AG04450 (cell line): ENCODE data around the gene UVSSA. TPM values are rescaled to one million over a fixed set of nuclear protein-coding genes. Genes with fewer than 3 reads are reported as not detected.

Experiments
- CTCF ChIA-PET: fragments of 300-600, 350-600 bp; formaldehyde crosslinking; extraction: SDS; loops from one replicate; lab custom pipeline; 2022; ENCODE audit warnings: antibody characterized with exemption, inconsistent platforms; lab: Charles Lee
- POLR2A ChIA-PET: fragments of 350-600 bp; formaldehyde crosslinking; extraction: SDS; loops from one replicate; lab custom pipeline; 2021; ENCODE audit warnings: antibody characterized with exemption, inconsistent platforms; lab: Yijun Ruan, JAX
- DNase-seq: peaks from one replicate; pipeline ENCODE4 v3.0.0-alpha.2; 2011; ENCODE audit warnings: low read depth, low spot score
- H3K27ac ChIP-seq: one replicate; pipeline ENCODE4 v1.5.1; 2012; ENCODE audit warnings: low read depth, low read length, control low read depth
- H3K27me3 ChIP-seq: one replicate; pipeline ENCODE4 v1.6.0; 2012; ENCODE audit warnings: low read length; ENCODE audit not compliant: control insufficient read depth, insufficient read depth
- H3K4me3 ChIP-seq: 2 replicates; pipeline ENCODE4 v1.5.1; 2011; ENCODE audit warnings: mild to moderate bottlenecking, low read depth, low read length, control low read depth
- H3K9me3 ChIP-seq: 2 replicates; pipeline ENCODE4 v1.5.1; 2012; ENCODE audit warnings: low read length; ENCODE audit not compliant: control insufficient read depth, insufficient read depth
- polyA plus RNA-seq: library from polyadenylated mRNA; depleted of rRNA; stranded (reverse); fragments of >200 nt; gene quantifications from 2 replicates; pipeline ENCODE4 v1.2.3, GENCODE V29; 2011
- TF ChIP-seq, protein P1 (sequence below): IDR thresholded peaks from 2 replicates; pipeline ENCODE4 v1.5.1; 2011; ENCODE audit warnings: low read depth, low read length, control low read depth, inconsistent platforms

UVSSA gene
- polyA plus RNA-seq, 1 experiment, result 4.9 TPM

DNA sequence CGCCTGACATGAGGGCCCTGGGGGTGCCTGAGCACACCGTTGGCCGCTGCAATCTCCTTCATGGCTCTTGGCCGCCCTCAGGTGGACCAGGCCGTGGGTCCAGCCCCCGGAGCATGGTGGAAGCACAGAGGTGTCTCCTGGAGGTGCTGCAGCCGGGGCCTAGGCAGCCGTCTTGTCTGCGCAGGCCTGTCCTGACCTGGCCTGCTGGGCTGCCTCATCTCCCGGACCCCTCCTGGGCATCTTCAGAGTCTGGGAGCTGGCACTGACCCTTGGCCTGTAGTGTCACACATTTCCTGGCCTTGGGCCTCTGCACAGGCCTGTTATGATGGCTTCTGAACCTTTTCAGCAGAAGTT, 20.9 kb downstream of the UVSSA start:
- TF ChIP-seq, protein P1, sequence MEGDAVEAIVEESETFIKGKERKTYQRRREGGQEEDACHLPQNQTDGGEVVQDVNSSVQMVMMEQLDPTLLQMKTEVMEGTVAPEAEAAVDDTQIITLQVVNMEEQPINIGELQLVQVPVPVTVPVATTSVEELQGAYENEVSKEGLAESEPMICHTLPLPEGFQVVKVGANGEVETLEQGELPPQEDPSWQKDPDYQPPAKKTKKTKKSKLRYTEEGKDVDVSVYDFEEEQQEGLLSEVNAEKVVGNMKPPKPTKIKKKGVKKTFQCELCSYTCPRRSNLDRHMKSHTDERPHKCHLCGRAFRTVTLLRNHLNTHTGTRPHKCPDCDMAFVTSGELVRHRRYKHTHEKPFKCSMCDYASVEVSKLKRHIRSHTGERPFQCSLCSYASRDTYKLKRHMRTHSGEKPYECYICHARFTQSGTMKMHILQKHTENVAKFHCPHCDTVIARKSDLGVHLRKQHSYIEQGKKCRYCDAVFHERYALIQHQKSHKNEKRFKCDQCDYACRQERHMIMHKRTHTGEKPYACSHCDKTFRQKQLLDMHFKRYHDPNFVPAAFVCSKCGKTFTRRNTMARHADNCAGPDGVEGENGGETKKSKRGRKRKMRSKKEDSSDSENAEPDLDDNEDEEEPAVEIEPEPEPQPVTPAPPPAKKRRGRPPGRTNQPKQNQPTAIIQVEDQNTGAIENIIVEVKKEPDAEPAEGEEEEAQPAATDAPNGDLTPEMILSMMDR, result no peak
- DNase-seq, result no peak
- no peaks in the 10 kb centered on the region; the same call in 1 of the 2 replicates for H3K9me3 ChIP-seq
- no peak overlapping the region for H3K27ac ChIP-seq
- H3K27me3 ChIP-seq, result no peaks in the 10 kb centered on the region
- CTCF ChIA-PET, result interaction anchor here (1.2 kb wide), 1 partner anchor 12 kb away, joined by 3 read pairs; no protein-coding TSS in a partner anchor
- no peak overlapping the region for H3K4me3 ChIP-seq
- POLR2A ChIA-PET, result no interaction called here

DNA sequence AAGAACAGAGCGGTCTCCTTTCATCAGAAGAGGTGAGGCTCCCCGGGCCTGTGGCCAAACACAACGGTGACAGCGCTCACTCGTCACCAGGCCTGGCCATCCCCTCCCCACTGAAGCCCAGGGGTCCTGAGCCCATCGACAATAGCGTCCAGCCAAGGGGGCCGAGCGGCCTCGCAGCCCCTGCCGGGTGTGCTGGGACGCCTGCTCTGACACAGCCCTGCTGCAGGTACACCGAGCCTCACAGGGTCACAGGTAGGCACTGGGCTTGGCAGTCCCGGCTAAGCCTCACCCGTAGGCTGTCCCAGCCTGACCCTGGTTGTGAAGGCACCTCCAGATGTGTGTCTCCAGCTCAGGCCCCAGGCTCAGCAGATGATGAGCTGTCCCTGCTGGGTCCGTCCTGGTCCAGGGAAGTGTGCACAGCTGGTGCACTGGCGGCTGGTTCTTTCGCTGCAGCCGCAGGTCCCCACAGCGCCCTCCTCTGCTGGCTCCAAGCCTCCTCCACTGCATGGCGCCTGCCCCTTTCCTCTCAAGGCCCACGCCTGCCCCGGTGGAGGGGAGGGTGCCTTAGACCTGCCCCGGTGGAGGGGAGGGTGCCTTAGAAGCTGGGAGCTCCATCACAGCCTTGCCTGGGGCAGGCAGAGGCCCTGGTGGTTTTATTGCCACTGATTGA, 21.5 kb downstream of the UVSSA start:
- TF ChIP-seq, protein P1, result no peak
- ChIA-PET POLR2A (interaction anchor here (0.6 kb wide), 1 partner anchor 290 kb away, joined by 3 read pairs; no protein-coding TSS in a partner anchor), CTCF (interaction anchor here (1.2 kb wide), 1 partner anchor 13 kb away, joined by 3 read pairs; no protein-coding TSS in a partner anchor)
- Histone ChIP-seq H3K27ac (no peak overlapping the region), H3K27me3 (no peaks in the 10 kb centered on the region), H3K4me3 (no peak overlapping the region), H3K9me3 (no peaks in the 10 kb centered on the region; the same call in 1 of the 2 replicates)
- no peak for DNase-seq

DNA sequence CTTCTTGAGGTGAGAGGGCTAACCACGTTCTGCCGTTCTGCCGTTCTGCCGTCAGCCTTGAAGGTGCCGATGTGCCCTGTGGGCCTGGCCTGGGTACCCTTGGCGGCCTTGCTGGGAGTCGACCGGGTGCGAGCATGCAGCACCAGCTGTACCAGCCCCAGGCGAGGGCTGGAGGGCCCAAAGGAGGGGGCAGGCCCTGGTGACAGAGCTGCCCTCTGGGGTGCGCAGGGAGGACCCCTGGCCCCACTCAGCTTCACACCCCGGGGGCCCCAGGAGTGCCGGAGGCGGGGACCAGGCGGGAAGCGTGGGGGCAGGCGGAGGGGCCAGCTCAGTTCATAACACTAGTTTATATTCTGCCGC, 22.1 kb downstream of the UVSSA start:
- DNase-seq, result no peak
- Histone ChIP-seq H3K27ac (no peak overlapping the region), H3K4me3 (no peak overlapping the region), H3K9me3 (no peaks in the 10 kb centered on the region; the same call in 1 of the 2 replicates), H3K27me3 (no peaks in the 10 kb centered on the region)
- TF ChIP-seq, protein P1, result no peak
- ChIA-PET POLR2A (interaction anchor here (0.6 kb wide), 1 partner anchor 291 kb away, joined by 3 read pairs; no protein-coding TSS in a partner anchor), CTCF (interaction anchor here (1.2 kb wide), 1 partner anchor 13 kb away, joined by 3 read pairs; no protein-coding TSS in a partner anchor)

DNA sequence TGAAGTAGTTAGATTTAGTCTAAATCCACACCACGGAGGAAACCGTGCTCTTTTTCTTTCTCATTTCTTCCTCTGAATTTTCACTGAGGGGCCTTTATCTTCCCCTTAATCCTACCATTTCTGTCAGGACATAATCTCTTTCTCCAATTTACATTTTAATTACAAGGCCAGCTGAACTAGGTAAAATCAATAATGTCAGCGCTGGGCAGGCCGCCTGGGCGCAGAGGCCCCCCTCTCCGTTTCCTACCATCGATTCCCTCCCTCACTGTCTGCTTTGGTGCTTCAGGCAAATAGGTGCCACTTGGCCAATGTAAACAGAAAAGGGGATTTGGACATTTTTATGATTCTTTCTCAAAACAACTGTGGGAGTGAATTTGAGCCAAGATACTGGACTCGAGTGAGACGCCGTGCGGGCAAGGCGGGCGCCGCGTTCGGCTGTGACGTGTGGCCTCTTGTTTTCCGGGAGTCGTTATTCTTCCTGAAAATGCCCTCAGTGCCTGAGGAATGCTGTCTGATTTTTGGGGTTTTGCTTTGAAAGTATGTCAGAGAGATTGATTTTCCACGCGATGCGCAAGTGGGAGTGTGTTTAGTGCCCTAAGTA, 22.6 kb downstream of the UVSSA start:
- no peaks in the 10 kb centered on the region for H3K27me3 ChIP-seq
- DNase-seq, result no peak
- ChIA-PET CTCF (no interaction called here), POLR2A (interaction anchor here (0.6 kb wide), 1 partner anchor 291 kb away, joined by 3 read pairs; no protein-coding TSS in a partner anchor)
- no peaks in the 10 kb centered on the region; the same call in 1 of the 2 replicates for H3K9me3 ChIP-seq
- H3K4me3 ChIP-seq, result no peak overlapping the region
- TF ChIP-seq, protein P1, result no peak
- H3K27ac ChIP-seq, result no peak overlapping the region
